Stimulated activated memory B cell treated with anti-CD40 and anti-IgM and Interleukin-4, amounts not matched to agents 10 μg/mL and 1 μg/mL and 100 μg/mL, for 72 hours (primary cell): ENCODE results near the gene DDAH1.
"Not testable (repeated sequence)": the region's sequence is repeated elsewhere in the genome, so short reads cannot be mapped to it uniquely, and the experiment has no call there.

Source experiments
- ATAC-seq: fragments of 150-1000 bp; cut with Tn5 transposase; 2 replicates; pipeline ENCODE4 v1.10.0; 2021
- H3K27ac Mint-ChIP-seq: one replicate; pipeline ENCODE4 v1.8.0; 2022; ENCODE audit warnings: mild to moderate bottlenecking, mixed read lengths
- H3K27me3 Mint-ChIP-seq: one replicate; pipeline ENCODE4 v1.8.0; 2022; ENCODE audit warnings: mixed read lengths
- H3K36me3 Mint-ChIP-seq: one replicate; pipeline ENCODE4 v1.8.0; 2022; ENCODE audit warnings: mixed read lengths
- H3K4me1 Mint-ChIP-seq: one replicate; pipeline ENCODE4 v1.8.0; 2022; ENCODE audit warnings: mixed read lengths
- H3K4me3 Mint-ChIP-seq: one replicate; pipeline ENCODE4 v1.8.0; 2022; ENCODE audit warnings: mild to moderate bottlenecking, moderate library complexity, mixed read lengths
- H3K9me3 Mint-ChIP-seq: one replicate; pipeline ENCODE4 v1.8.0; 2022; ENCODE audit warnings: mixed read lengths

Gene DDAH1

DNA sequence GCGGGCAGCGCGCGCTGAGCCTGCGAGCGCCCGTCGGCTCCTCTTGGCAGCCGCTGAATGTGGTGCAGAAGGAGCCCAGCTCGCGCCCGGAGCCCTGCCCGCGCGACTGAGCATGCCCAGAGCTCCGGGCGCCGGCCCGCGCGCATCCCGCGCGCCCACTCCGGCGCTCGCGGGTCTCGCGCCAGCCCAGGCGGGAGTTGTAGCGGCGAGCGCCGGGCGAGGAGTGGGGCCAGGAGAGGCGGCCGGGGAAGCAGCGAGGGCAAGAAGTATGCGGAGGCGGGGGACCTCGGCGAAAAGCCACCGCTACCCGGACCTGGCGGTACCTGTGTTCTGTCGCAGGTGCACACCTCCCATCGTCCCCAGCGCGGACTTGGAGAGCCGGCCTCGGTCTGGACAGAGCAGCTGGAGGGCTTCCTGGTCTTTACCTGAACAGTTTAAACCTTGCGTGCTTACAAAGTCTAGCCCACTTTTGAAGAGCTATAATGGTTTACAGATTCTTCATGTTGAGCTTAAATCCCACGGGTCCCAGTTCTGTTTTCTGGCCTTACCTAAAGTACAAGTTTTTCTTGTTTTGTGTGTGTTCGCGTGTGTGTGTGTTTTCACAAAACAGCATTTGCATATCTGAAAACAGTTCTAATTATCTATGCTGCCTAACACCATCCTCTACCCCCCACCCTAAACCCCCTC is at the start of gene DDAH1:
DDAH1 (minus strand) TSS at position 61 of the 687 bp plus-strand sequence. CDS start 114 bp downstream, outside the sequence.
- peaks cover 50% of the 10 kb centered on the region for H3K27me3 Mint-ChIP-seq
- no peak within 1 kb of the TSS for H3K27ac Mint-ChIP-seq
- peak; percentile 70 for ATAC-seq
- H3K4me1 Mint-ChIP-seq = peaks cover 10% of the 10 kb centered on the region
- H3K36me3 Mint-ChIP-seq = no peaks in the 10 kb centered on the region
- peak within 1 kb of the TSS; percentile 72 for H3K4me3 Mint-ChIP-seq
- H3K9me3 Mint-ChIP-seq = peaks cover 5% of the 10 kb centered on the region

DNA sequence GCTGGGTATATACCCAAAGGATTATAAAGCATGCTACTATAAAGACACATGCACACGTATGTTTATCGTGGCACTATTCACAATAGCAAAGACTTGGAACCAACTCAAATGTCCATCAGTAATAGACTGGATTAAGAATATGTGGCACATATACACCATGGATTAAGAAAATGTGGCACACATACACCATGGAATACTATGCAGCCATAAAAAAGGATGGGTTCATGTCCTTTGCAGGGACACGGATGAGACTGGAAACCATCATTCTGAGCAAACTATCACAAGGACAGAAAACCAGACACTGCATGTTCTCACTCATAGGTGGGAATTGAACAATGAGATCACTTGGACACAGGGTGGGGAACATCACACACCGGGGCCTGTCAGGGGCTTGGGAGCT is 49.0 kb upstream of the DDAH1 start:
- H3K4me3 Mint-ChIP-seq, H3K27me3 Mint-ChIP-seq, H3K36me3 Mint-ChIP-seq, H3K27ac Mint-ChIP-seq, H3K4me1 Mint-ChIP-seq, ATAC-seq: not testable (repeated sequence)
- peaks cover 13% of the 10 kb centered on the region for H3K9me3 Mint-ChIP-seq

DNA sequence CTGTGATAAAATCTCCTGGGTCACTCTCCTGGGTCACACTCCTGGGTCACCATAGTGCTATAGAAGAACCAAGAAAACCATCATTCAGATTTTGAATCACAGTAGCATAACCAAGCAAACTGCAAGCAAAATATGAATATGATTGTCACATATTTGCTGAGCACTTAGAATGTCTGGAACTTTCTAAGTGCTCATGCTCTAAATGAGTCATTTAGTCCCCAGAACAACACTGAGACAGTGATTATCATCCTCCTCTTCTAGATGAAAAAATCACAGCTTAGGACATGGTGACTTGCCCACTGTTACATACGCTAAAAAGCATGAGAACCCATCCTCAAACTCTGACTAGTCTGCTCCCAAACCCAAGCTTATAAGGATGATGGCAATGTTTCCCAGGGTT is 39.5 kb upstream of the DDAH1 start:
- no peak overlapping the region for H3K27ac Mint-ChIP-seq
- ATAC-seq = no peak
- H3K27me3 Mint-ChIP-seq = peaks cover 32% of the 10 kb centered on the region
- peaks cover 13% of the 10 kb centered on the region for H3K9me3 Mint-ChIP-seq
- peaks cover 6% of the 10 kb centered on the region for H3K4me1 Mint-ChIP-seq
- no peak overlapping the region for H3K4me3 Mint-ChIP-seq
- H3K36me3 Mint-ChIP-seq = peaks cover 11% of the 10 kb centered on the region

DNA sequence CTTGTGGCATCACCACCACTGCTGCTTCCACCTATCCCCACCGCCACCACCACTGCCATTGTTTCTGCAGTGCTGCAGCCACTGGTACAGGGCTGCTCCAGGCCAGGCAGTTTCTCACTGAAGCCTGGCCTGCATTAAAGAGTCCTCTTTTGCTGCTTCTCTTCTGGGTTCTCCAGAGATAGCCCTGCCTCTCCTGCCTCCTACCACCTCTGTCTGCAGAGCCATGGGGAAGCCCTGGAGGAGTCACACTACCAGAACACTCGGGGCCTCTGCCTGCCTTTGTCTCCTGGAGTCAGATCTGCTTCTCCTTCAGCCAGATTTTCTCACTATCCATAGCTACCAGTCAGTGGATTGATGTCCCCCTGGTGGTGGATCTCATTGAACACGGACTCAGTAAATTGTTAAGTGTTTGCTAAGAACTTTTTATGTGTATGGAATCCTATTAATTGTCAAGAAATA is 37.7 kb upstream of the DDAH1 start:
- peaks cover 6% of the 10 kb centered on the region for H3K4me1 Mint-ChIP-seq
- no peak for ATAC-seq
- H3K27me3 Mint-ChIP-seq = peaks cover 27% of the 10 kb centered on the region
- H3K4me3 Mint-ChIP-seq = no peak overlapping the region
- H3K36me3 Mint-ChIP-seq = peaks cover 11% of the 10 kb centered on the region
- peaks cover 13% of the 10 kb centered on the region for H3K9me3 Mint-ChIP-seq
- no peak overlapping the region for H3K27ac Mint-ChIP-seq

DNA sequence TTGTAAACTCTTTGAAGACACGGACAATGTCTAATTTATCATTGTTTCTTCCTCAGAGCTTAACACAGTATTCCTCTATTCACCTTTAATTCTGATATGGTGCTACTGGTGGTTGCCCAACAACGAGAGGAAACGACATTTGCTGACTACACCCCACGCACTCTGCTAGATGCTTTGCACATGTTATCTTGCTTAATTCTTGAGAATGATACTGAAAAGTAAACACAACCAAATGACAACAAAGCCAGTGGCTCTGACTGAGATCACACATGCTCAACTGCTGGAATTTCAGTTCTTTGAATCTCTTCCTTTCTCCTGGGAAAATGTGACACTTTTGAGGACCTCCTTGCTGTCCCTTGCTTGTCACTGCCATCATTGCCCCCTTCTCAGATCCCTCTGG is 37.2 kb upstream of the DDAH1 start:
- Mint-ChIP-seq H3K36me3 (peaks cover 11% of the 10 kb centered on the region), H3K4me3 (no peak overlapping the region), H3K27ac (no peak overlapping the region)

GRCh38 chr1:85501355-85501898 is 36.5 kb upstream of the DDAH1 start:
- H3K36me3 Mint-ChIP-seq = peaks cover 11% of the 10 kb centered on the region
- H3K27me3 Mint-ChIP-seq = peaks cover 27% of the 10 kb centered on the region
- ATAC-seq = no peak
- peaks cover 13% of the 10 kb centered on the region for H3K9me3 Mint-ChIP-seq
- peaks cover 6% of the 10 kb centered on the region for H3K4me1 Mint-ChIP-seq
- no peak overlapping the region for H3K4me3 Mint-ChIP-seq
- no peak overlapping the region for H3K27ac Mint-ChIP-seq

More for the DNA sequence above, 37.2 kb upstream of the DDAH1 start:
- Mint-ChIP-seq H3K4me1 (peaks cover 6% of the 10 kb centered on the region), H3K27me3 (peaks cover 27% of the 10 kb centered on the region), H3K9me3 (peaks cover 13% of the 10 kb centered on the region)
- ATAC-seq = no peak

DNA sequence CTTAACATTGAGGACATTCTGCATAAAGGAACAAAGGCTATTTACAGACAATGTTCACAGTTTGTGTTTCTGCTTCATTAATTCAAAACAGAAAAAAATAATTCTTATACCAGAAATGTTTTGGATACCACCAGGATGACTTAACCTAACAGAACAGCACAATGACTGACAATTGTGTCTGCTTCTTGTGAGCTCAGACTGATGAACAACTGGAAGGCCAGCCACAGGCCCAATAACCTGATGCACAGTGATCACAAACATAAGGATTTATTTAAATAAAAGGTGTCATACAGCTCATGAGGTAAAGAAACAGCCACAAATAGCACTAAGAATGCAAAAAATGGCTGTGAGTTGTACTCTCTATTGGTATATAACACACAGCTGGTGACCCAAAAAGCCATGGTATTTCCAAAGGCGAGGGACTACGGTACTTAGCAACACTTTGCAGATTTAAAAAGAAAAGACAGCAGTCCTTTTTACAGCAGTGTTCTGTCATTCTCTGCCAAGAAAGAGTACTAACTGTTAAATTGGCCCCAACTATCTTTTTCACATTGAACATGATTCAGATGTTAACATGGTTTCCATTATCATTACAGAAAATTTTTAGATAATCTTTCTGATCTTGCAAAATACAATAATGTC is 32.1 kb upstream of the DDAH1 start:
- Mint-ChIP-seq H3K4me1 (peaks cover 6% of the 10 kb centered on the region), H3K36me3 (peaks cover 5% of the 10 kb centered on the region), H3K27ac (no peak overlapping the region), H3K9me3 (peaks cover 13% of the 10 kb centered on the region), H3K27me3 (peaks cover 18% of the 10 kb centered on the region), H3K4me3 (no peak overlapping the region)
- no peak for ATAC-seq

DNA sequence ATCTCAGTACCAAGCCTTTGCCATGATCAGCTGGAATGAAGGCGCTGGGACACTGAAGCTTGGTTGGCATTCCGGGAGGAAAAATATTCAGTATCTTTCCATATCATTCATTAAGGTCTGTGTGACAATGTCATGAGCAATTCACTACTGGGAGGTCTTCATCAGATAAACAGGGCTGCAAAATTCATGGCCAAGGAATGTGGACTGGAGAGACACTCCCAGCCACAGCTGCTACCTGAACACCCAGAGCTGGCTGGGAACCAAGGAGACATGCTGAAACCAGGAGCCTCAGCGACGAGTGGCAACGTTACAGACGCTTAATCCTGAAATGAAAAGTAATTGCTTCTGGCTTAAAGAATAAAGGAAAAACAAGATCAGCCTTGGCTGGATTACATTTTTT is 30.6 kb upstream of the DDAH1 start:
- Mint-ChIP-seq H3K4me3 (no peak overlapping the region), H3K4me1 (peaks cover 6% of the 10 kb centered on the region), H3K27ac (no peak overlapping the region), H3K27me3 (peaks cover 10% of the 10 kb centered on the region), H3K36me3 (no peaks in the 10 kb centered on the region), H3K9me3 (peaks cover 7% of the 10 kb centered on the region)
- no peak for ATAC-seq

GRCh38 chr1:85494904-85495266 is 29.9 kb upstream of the DDAH1 start:
- H3K36me3 Mint-ChIP-seq = no peaks in the 10 kb centered on the region
- no peak overlapping the region for H3K4me3 Mint-ChIP-seq

GRCh38 chr1:85494074-85494903 is 29.3 kb upstream of the DDAH1 start:
- Mint-ChIP-seq H3K4me1 (no peaks in the 10 kb centered on the region), H3K27ac (no peak overlapping the region), H3K4me3 (no peak overlapping the region), H3K9me3 (no peaks in the 10 kb centered on the region), H3K27me3 (no peaks in the 10 kb centered on the region), H3K36me3 (no peaks in the 10 kb centered on the region)
- ATAC-seq = peak; percentile 36

More at GRCh38 chr1:85494904-85495266, 29.9 kb upstream of the DDAH1 start:
- H3K27me3 Mint-ChIP-seq = peaks cover 3% of the 10 kb centered on the region
- H3K9me3 Mint-ChIP-seq = peaks cover under 1% of the 10 kb centered on the region
- peaks cover 1% of the 10 kb centered on the region for H3K4me1 Mint-ChIP-seq
- H3K27ac Mint-ChIP-seq = no peak overlapping the region
- no peak for ATAC-seq

DNA sequence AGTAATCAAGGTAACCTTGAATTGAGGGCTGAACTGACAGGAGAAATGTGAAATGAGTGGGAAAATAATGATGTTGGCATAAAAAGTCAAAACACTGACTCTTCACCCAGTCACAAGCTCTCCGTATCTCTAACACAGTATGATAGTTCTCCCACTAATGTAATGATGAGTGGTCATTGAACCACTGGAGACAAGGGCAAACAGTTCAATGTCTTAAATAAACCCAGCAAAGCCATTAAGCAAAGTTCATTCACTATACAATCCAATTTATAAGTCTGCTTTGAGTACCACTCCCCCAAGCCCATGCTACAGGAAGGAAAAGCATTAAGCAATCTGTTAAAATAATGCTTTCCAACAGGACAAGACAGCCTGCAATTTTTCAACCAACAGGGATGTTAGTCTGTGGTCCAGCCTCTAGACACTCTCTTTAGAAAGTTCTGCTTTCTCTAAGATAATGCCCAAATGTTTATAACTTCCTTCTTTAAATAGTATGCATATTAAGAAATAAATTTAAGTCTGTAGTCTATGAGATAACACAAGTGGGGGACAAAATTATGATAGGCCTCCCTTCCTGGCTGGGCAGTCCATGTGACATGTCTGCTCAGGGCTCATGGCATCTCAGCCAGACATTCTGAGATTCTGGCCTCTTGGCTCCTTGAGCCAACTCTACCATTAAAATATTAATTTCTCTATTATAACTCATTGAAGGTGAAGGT is 25.5 kb upstream of the DDAH1 start:
- ATAC-seq = no peak
- Mint-ChIP-seq H3K27me3 (peaks cover 8% of the 10 kb centered on the region), H3K4me3 (no peak overlapping the region), H3K4me1 (no peaks in the 10 kb centered on the region), H3K27ac (no peak overlapping the region), H3K9me3 (no peaks in the 10 kb centered on the region), H3K36me3 (no peaks in the 10 kb centered on the region)

DNA sequence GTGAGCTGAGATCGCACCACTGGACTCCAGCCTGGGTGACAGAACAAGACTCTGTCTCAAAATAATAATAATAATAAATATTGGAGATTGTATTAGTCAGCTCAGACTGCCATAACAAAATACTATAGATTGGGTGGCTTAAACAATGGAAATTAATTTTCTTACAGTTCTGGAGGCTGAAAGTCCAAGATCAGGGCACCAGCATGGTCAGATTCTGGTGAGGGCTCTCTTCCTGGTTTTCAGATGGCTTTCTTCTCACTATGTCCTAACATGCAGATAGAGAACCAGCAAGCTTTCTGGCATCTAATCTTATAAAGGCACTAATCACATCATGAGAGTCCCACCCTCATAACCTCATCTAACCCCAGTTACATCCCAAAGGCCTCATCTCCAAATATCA is 23.2 kb upstream of the DDAH1 start:
- Mint-ChIP-seq H3K27me3 (peaks cover 8% of the 10 kb centered on the region), H3K9me3 (no peaks in the 10 kb centered on the region), H3K36me3 (no peaks in the 10 kb centered on the region), H3K27ac (no peak overlapping the region), H3K4me1 (no peaks in the 10 kb centered on the region), H3K4me3 (no peak overlapping the region)
- ATAC-seq = no peak

GRCh38 chr1:85485516-85485915 is 20.6 kb upstream of the DDAH1 start:
- Mint-ChIP-seq H3K4me1 (no peaks in the 10 kb centered on the region), H3K36me3 (no peaks in the 10 kb centered on the region), H3K27me3 (peaks cover 8% of the 10 kb centered on the region), H3K4me3 (no peak overlapping the region), H3K9me3 (no peaks in the 10 kb centered on the region), H3K27ac (no peak overlapping the region)
- no peak for ATAC-seq

- H3K36me3 Mint-ChIP-seq = no peaks in the 10 kb centered on the region
Observed at GRCh38 chr1:85484716-85485115, 19.8 kb upstream of the DDAH1 start.

DNA sequence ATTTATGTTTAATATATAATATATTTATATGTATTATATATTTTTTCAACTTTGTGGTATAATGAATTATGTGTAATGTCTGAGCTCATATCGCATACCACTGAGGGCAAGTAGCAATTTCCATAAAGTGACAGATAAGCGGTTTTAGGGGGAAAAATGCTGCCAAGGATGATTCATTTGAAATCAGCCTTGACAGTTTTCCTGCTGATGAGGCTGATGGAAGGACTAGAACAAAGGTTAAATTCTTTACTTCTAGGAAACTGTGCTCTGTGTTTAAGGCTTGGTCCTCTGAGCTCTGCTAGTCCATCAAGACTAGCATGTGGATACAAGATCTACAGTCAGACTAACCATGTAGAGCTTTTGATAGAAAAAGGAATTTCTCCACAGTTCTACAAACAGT is 19.3 kb upstream of the DDAH1 start:
- no peak overlapping the region for H3K27ac Mint-ChIP-seq
- H3K27me3 Mint-ChIP-seq = peaks cover 8% of the 10 kb centered on the region
- no peaks in the 10 kb centered on the region for H3K9me3 Mint-ChIP-seq
- no peaks in the 10 kb centered on the region for H3K4me1 Mint-ChIP-seq
- ATAC-seq = no peak
- H3K4me3 Mint-ChIP-seq = no peak overlapping the region
- H3K36me3 Mint-ChIP-seq = no peaks in the 10 kb centered on the region

More at GRCh38 chr1:85484716-85485115, 19.8 kb upstream of the DDAH1 start:
- Mint-ChIP-seq H3K4me1 (no peaks in the 10 kb centered on the region), H3K9me3 (no peaks in the 10 kb centered on the region), H3K27ac (no peak overlapping the region), H3K27me3 (peaks cover 8% of the 10 kb centered on the region), H3K4me3 (no peak overlapping the region)
- ATAC-seq = no peak
